Glutamatergic neuron (in vitro differentiated cells): ENCODE data around the gene EIF3F. TPM values are rescaled to one million over a fixed set of nuclear protein-coding genes. Genes with fewer than 3 reads are reported as not detected.

Experiments used
- DNase-seq: peaks from one replicate; pipeline ENCODE4 v3.0.0; 2022
- H3K27ac Mint-ChIP-seq: one replicate; pipeline ENCODE4 v1.8.0; 2020; ENCODE audit warnings: mild to moderate bottlenecking, mixed read lengths, inconsistent platforms; ENCODE audit not compliant: unreplicated experiment
- H3K27me3 Mint-ChIP-seq: one replicate; pipeline ENCODE4 v1.8.0; 2020; ENCODE audit warnings: mild to moderate bottlenecking, moderate library complexity, mixed read lengths, inconsistent platforms; ENCODE audit not compliant: unreplicated experiment
- H3K36me3 Mint-ChIP-seq: one replicate; pipeline ENCODE4 v1.8.0; 2020; ENCODE audit warnings: mild to moderate bottlenecking, mixed read lengths, inconsistent platforms; ENCODE audit not compliant: unreplicated experiment
- H3K4me1 Mint-ChIP-seq: one replicate; pipeline ENCODE4 v1.8.0; 2020; ENCODE audit warnings: mild to moderate bottlenecking, low read depth, mixed read lengths, inconsistent platforms; ENCODE audit not compliant: unreplicated experiment
- H3K4me3 Mint-ChIP-seq: one replicate; pipeline ENCODE4 v1.8.0; 2020; ENCODE audit warnings: mild to moderate bottlenecking, mixed read lengths, inconsistent platforms; ENCODE audit not compliant: unreplicated experiment
- H3K9me3 Mint-ChIP-seq: one replicate; pipeline ENCODE4 v1.8.0; 2020; ENCODE audit warnings: mild to moderate bottlenecking, moderate library complexity, mixed read lengths, inconsistent platforms; ENCODE audit not compliant: unreplicated experiment
- CTCF ChIP-seq: fragments of 200-600 bp; sonication (generic); IDR thresholded peaks from one replicate; pipeline ENCODE4 v1.5.0; 2021; ENCODE audit not compliant: partially characterized antibody, unreplicated experiment
- total RNA-seq: library from RNA; stranded (reverse); fragmentation: NEBNext Ultra II Directional; extraction: Animal tissue kit (Norgen Biotek cat#: 25700); gene quantifications from one replicate; pipeline ENCODE4 v1.2.1, GENCODE V29; 2021; ENCODE audit not compliant: unreplicated experiment

The EIF3F gene
- total RNA-seq, 1 donor from 2014 or later: 217 TPM

- peaks cover 6% of the 10 kb centered on the region for H3K9me3 Mint-ChIP-seq
- no peaks in the 10 kb centered on the region for H3K36me3 Mint-ChIP-seq
- no peak overlapping the region for H3K27ac Mint-ChIP-seq
- no peak overlapping the region for H3K4me3 Mint-ChIP-seq
- no peak for DNase-seq
- peaks cover 4% of the 10 kb centered on the region for H3K27me3 Mint-ChIP-seq
- peaks cover 10% of the 10 kb centered on the region for H3K4me1 Mint-ChIP-seq
- TF ChIP-seq CTCF: no peak
Observed at GRCh38 chr11:8041576-8041975, 54.4 kb downstream of the EIF3F start.

- Mint-ChIP-seq H3K4me1 (peaks cover under 1% of the 10 kb centered on the region), H3K27me3 (peaks cover 4% of the 10 kb centered on the region), H3K4me3 (no peak overlapping the region), H3K9me3 (peaks cover 4% of the 10 kb centered on the region), H3K27ac (no peak overlapping the region), H3K36me3 (no peaks in the 10 kb centered on the region)
- DNase-seq: no peak
- TF ChIP-seq CTCF: no peak
Observed at GRCh38 chr11:8043756-8044155, 56.6 kb downstream of the EIF3F start.

GRCh38 chr11:8045839-8046238 is 58.7 kb downstream of the EIF3F start:
- no peak for TF ChIP-seq CTCF
- no peak overlapping the region for H3K4me3 Mint-ChIP-seq
- H3K27ac Mint-ChIP-seq: no peak overlapping the region
- no peaks in the 10 kb centered on the region for H3K4me1 Mint-ChIP-seq
- H3K9me3 Mint-ChIP-seq: peaks cover 7% of the 10 kb centered on the region
- H3K27me3 Mint-ChIP-seq: no peaks in the 10 kb centered on the region
- no peak for DNase-seq
- H3K36me3 Mint-ChIP-seq: no peaks in the 10 kb centered on the region

- no peak overlapping the region for H3K4me3 Mint-ChIP-seq
- H3K36me3 Mint-ChIP-seq: no peaks in the 10 kb centered on the region
- H3K9me3 Mint-ChIP-seq: peaks cover 3% of the 10 kb centered on the region
- H3K27me3 Mint-ChIP-seq: no peaks in the 10 kb centered on the region
- no peak overlapping the region for H3K27ac Mint-ChIP-seq
- TF ChIP-seq CTCF: no peak
- DNase-seq: no peak
- no peaks in the 10 kb centered on the region for H3K4me1 Mint-ChIP-seq
Observed at GRCh38 chr11:8047382-8047781, 60.2 kb downstream of the EIF3F start.

- TF ChIP-seq CTCF: no peak
- H3K4me3 Mint-ChIP-seq: no peak overlapping the region
- H3K9me3 Mint-ChIP-seq: peaks cover 3% of the 10 kb centered on the region
- no peaks in the 10 kb centered on the region for H3K4me1 Mint-ChIP-seq
- H3K36me3 Mint-ChIP-seq: no peaks in the 10 kb centered on the region
- DNase-seq: no peak
- H3K27ac Mint-ChIP-seq: no peak overlapping the region
- H3K27me3 Mint-ChIP-seq: no peaks in the 10 kb centered on the region
Observed at GRCh38 chr11:8049084-8049483, 61.9 kb downstream of the EIF3F start.

Other genes with a start within 250 kb of the EIF3F start
- gene OR5P2, start 190.4 kb upstream of the EIF3F start, total RNA-seq: not detected
- gene OR5P3, start 156.5 kb upstream of the EIF3F start, total RNA-seq: not detected
- gene OR10A6, start 56.1 kb upstream of the EIF3F start, total RNA-seq: not detected
- not detected for gene OR10A3, start 45.6 kb upstream of the EIF3F start, total RNA-seq
- not detected for gene NLRP10, start 21.9 kb upstream of the EIF3F start, total RNA-seq
- 2.8 TPM for gene TUB, start 93.9 kb downstream of the EIF3F start, total RNA-seq
- 34.4 TPM for gene RIC3, start 181.7 kb downstream of the EIF3F start, total RNA-seq